Spleen (tissue), 11 donors: ENCODE results near the gene COL5A1. TPM values are rescaled to one million over a fixed set of nuclear protein-coding genes. Genes with fewer than 3 reads are reported as not detected.

Source experiments
- DNase-seq: peaks from one replicate; pipeline ENCODE4 v3.0.0-alpha.2; 2020
- H3K27ac ChIP-seq, 8 donors: fragments of 200-600 bp; sonication (generic) in 7 of 8; 1 replicate in 4 of 8; 2 replicates in 4 of 8; pipeline versions ENCODE4 v1.5.0 to v1.8.0; 2016 to 2021; ENCODE audit warnings: inconsistent platforms in 4 of 8, mild to moderate bottlenecking in 4 of 8, moderate library complexity in 1 of 8
- H3K27me3 ChIP-seq, 7 donors: fragments of 200-600 bp; sonication (generic) in 6 of 7; replicated peaks in 1 of 7; 1 replicate in 4 of 7; 2 replicates in 3 of 7; pipeline versions ENCODE4 v1.5.0 to v1.8.0; 2016 to 2021; ENCODE audit warnings: inconsistent platforms in 3 of 7, mild to moderate bottlenecking in 1 of 7
- H3K36me3 ChIP-seq, 6 donors: fragments of 200-600 bp; sonication (generic) in 5 of 6; 1 replicate in 4 of 6; 2 replicates in 2 of 6; pipeline versions ENCODE4 v1.5.0 to v1.8.0; 2016 to 2021; ENCODE audit warnings: inconsistent platforms in 2 of 6
- H3K4me1 ChIP-seq, 6 donors: fragments of 200-600 bp; sonication (generic) in 5 of 6; 1 replicate in 3 of 6; 2 replicates in 3 of 6; pipeline versions ENCODE4 v1.5.0 to v1.8.0; 2016 to 2021; ENCODE audit warnings: inconsistent platforms in 3 of 6
- H3K4me3 ChIP-seq, 8 donors: fragments of 200-600 bp; sonication (generic) in 7 of 8; 1 replicate in 4 of 8; 2 replicates in 4 of 8; pipeline versions ENCODE4 v1.5.0 to v1.8.0; 2016 to 2021; ENCODE audit warnings: inconsistent platforms in 4 of 8, mild to moderate bottlenecking in 4 of 8, moderate library complexity in 2 of 8
- H3K9me3 ChIP-seq, 8 donors: fragments of 200-600 bp; sonication (generic) in 7 of 8; 1 replicate in 4 of 8; 2 replicates in 4 of 8; pipeline versions ENCODE4 v1.5.0 to v1.8.0; 2016 to 2021; ENCODE audit warnings: inconsistent platforms in 4 of 8
- POLR2A ChIP-seq, 3 donors: fragments of 450-650 bp; IDR thresholded peaks; one replicate each; pipeline ENCODE4 v1.5.1; 2017; ENCODE audit warnings: antibody characterized with exemption in 3 of 3, mild to moderate bottlenecking in 1 of 3
- POLR2AphosphoS5 ChIP-seq, 3 donors: sonication (generic); formaldehyde crosslinking; IDR thresholded peaks; one replicate each; pipeline ENCODE4 v1.5.1; 2017; ENCODE audit warnings: antibody characterized with exemption in 3 of 3
- WGBS, 5 donors: extraction: QIAGEN DNeasy Blood & Tissue Kit in 3 of 5; methylation state at CpG; one replicate each; pipeline versions ENCODE4 v1.1.5 to v1.1.7; 2013 to 2018; 5-methylcytosine and 5-hydroxymethylcytosine counted together
- intact Hi-C: fragments of 100-400 bp; cut with DNase I; formaldehyde crosslinking; loops from one replicate; pipeline ENCODE4 v1.15.0; 2023; ENCODE audit warnings: low total_unique reads
- polyA plus RNA-seq, 3 donors: library from polyadenylated mRNA; stranded (reverse); fragments of 200-250 nt; gene quantifications; one replicate each; pipeline ENCODE4 v1.2.1, GENCODE V29; 2013
- total RNA-seq, 7 donors: library from RNA; depleted of rRNA in 3 of 7; stranded (reverse); fragments of >200 nt in 3 of 7; fragmentation: NEBNext Ultra II Directional in 4 of 7; extraction: Animal tissue kit (Norgen Biotek cat#: 25700) in 4 of 7; gene quantifications; one replicate each; pipeline versions ENCODE4 v1.1.0 to v1.2.1, GENCODE V29; 2016 to 2021
- TF ChIP-seq, protein P1 (sequence below), 11 experiments: fragments of 200-600 bp in 7 of 11; fragments of 450-650 bp in 4 of 11; sonication (generic) in 4 of 11; IDR thresholded peaks in 8 of 11; conservative IDR thresholded peaks in 3 of 11; 1 replicate in 7 of 11; 2 replicates in 4 of 11; pipeline versions ENCODE4 v1.4.0 to v1.8.0; 2016 to 2021; ENCODE audit warnings: antibody characterized with exemption in 11 of 11, inconsistent platforms in 4 of 11, mild to moderate bottlenecking in 1 of 11
- donor health status: healthy with polysubstance abuse.
- donor health status: DM: no; HTN: no; CAD: no; lungs with moderate emphysema.
- donor health status: DM: no; HTN: no; CAD: no.
- donor health status: Bipolar disorder and iron deficiency.
- donor health status: healthy.
- donor health status: DM: no; HTN: no; CAD: no.
- donor health status: DM: yes; HTN: yes; CAD: no.

The COL5A1 gene
- total and polyA plus RNA-seq, 10 donors: 2.6 to 50.6 (median 23.7) TPM

- 73 to 90% (median 86%) methylated on average over 8 to 17 of the region's 17 CpGs for WGBS, 5 donors
- TF ChIP-seq POLR2AphosphoS5 (IDR thresholded peaks at IDR 0.05) (no peak), POLR2A (IDR thresholded peaks at IDR 0.05) (no peak)
- TF ChIP-seq, protein P1, sequence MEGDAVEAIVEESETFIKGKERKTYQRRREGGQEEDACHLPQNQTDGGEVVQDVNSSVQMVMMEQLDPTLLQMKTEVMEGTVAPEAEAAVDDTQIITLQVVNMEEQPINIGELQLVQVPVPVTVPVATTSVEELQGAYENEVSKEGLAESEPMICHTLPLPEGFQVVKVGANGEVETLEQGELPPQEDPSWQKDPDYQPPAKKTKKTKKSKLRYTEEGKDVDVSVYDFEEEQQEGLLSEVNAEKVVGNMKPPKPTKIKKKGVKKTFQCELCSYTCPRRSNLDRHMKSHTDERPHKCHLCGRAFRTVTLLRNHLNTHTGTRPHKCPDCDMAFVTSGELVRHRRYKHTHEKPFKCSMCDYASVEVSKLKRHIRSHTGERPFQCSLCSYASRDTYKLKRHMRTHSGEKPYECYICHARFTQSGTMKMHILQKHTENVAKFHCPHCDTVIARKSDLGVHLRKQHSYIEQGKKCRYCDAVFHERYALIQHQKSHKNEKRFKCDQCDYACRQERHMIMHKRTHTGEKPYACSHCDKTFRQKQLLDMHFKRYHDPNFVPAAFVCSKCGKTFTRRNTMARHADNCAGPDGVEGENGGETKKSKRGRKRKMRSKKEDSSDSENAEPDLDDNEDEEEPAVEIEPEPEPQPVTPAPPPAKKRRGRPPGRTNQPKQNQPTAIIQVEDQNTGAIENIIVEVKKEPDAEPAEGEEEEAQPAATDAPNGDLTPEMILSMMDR (IDR thresholded peaks at IDR 0.05 in 8 of 11, conservative IDR thresholded peaks at IDR 0.05 in 3 of 11): no peak
- H3K27ac ChIP-seq: no peak overlapping the region
- peaks cover 0 to 37% (median 15%) of the 10 kb centered on the region in 6 donors for H3K4me1 ChIP-seq
- no peaks in the 10 kb centered on the region for H3K9me3 ChIP-seq
- DNase-seq: peak; percentile 71
- H3K4me3 ChIP-seq: no peak overlapping the region
- H3K27me3 ChIP-seq: no peaks in the 10 kb centered on the region
- H3K36me3 ChIP-seq: no peaks in the 10 kb centered on the region
- intact Hi-C loops: no loop called here
Measured at GRCh38 chr9:134688661-134689320, 47.2 kb downstream of the COL5A1 start.

GRCh38 chr9:134689321-134690181, 47.9 kb downstream of the COL5A1 start:
- Histone ChIP-seq H3K36me3 (no peaks in the 10 kb centered on the region), H3K4me3 (no peak overlapping the region), H3K4me1 (peaks cover 0 to 37% (median 15%) of the 10 kb centered on the region in 6 donors), H3K27ac (peak overlapping the region in 2 of 8 donors; percentile 43 to 46), H3K9me3 (no peaks in the 10 kb centered on the region), H3K27me3 (no peaks in the 10 kb centered on the region)
- intact Hi-C loops: loop anchor here (10.0 kb wide), 1 partner anchor 295 kb away; no protein-coding TSS in a partner anchor
- peak in 1 of 3 donors; percentile 29 for TF ChIP-seq POLR2AphosphoS5 (IDR thresholded peaks at IDR 0.05)
- TF ChIP-seq, protein P1 (IDR thresholded peaks at IDR 0.05 in 8 of 11, conservative IDR thresholded peaks at IDR 0.05 in 3 of 11): peak; percentile 32 to 87 (median 76)
- TF ChIP-seq POLR2A (IDR thresholded peaks at IDR 0.05): no peak
- WGBS, 5 donors: 41 to 66% (median 56%) methylated on average over 11 to 20 of the region's 20 CpGs
- DNase-seq: peak; percentile 84

- H3K9me3 ChIP-seq: no peaks in the 10 kb centered on the region
- no peaks in the 10 kb centered on the region for H3K36me3 ChIP-seq
- TF ChIP-seq POLR2AphosphoS5 (IDR thresholded peaks at IDR 0.05) (no peak), POLR2A (IDR thresholded peaks at IDR 0.05) (no peak)
- TF ChIP-seq, protein P1 (IDR thresholded peaks at IDR 0.05 in 8 of 11, conservative IDR thresholded peaks at IDR 0.05 in 3 of 11): no peak
- H3K4me3 ChIP-seq: no peak overlapping the region
- intact Hi-C loops: loop anchor here (10.0 kb wide), 1 partner anchor 294 kb away; no protein-coding TSS in a partner anchor
- peaks cover 0 to 37% (median 15%) of the 10 kb centered on the region in 6 donors for H3K4me1 ChIP-seq
- WGBS, 5 donors: 67 to 82% (median 78%) methylated on average over 10 to 15 of the region's 15 CpGs
- H3K27ac ChIP-seq: peak overlapping the region in 3 of 8 donors; percentile 43 to 53 (median 46)
- no peaks in the 10 kb centered on the region for H3K27me3 ChIP-seq
- DNase-seq: no peak
Measured at GRCh38 chr9:134690301-134690751, 48.7 kb downstream of the COL5A1 start.
